Upper lobe of left lung (tissue), 4 donors: ENCODE measurements around the gene SDSL.

ENCODE experiments used
- CTCF ChIP-seq, 6 experiments: fragments of 450-650 bp in 4 of 6; fragments of 200-600 bp in 2 of 6; sonication (generic) in 2 of 6; IDR thresholded peaks; one replicate each; pipeline ENCODE4 v1.5.1; 2016 to 2019; ENCODE audit warnings: antibody characterized with exemption in 6 of 6
- EP300 ChIP-seq, 4 donors: sonication (generic); formaldehyde crosslinking; IDR thresholded peaks; one replicate each; pipeline ENCODE4 v1.5.1; 2017; ENCODE audit warnings: antibody characterized with exemption in 4 of 4, control low read depth in 2 of 4
- POLR2A ChIP-seq, 4 donors: fragments of 450-650 bp; IDR thresholded peaks; one replicate each; pipeline ENCODE4 v1.5.1; 2016 to 2017; ENCODE audit warnings: antibody characterized with exemption in 4 of 4, mild to moderate bottlenecking in 2 of 4

- TF ChIP-seq POLR2A (IDR thresholded peaks at IDR 0.05) (no peak), EP300 (IDR thresholded peaks at IDR 0.05) (no peak), CTCF (IDR thresholded peaks at IDR 0.05) (no peak)
Observed at GRCh38 chr12:113425960-113426453, 3.8 kb downstream of the SDSL start.
